Right lobe of liver (tissue), 6 donors: Measurements from ENCODE around the gene CLCC1. TPM values are rescaled to one million over a fixed set of nuclear protein-coding genes. Genes with fewer than 3 reads are reported as not detected.

Experiments
- ATAC-seq, 4 donors: fragments of 200-7000 bp; cut with Tn5 transposase; one replicate each; pipeline ENCODE4 v1.9.1; 2020; ENCODE audit warnings: mild to moderate bottlenecking in 4 of 4, moderate library complexity in 4 of 4
- DNase-seq, 3 donors: peaks; one replicate each; pipeline ENCODE4 v3.0.0-alpha.2; 2020
- H3K27ac ChIP-seq, 3 donors: fragments of 200-600 bp; one replicate each; pipeline ENCODE4 v1.8.0; 2022
- H3K27me3 ChIP-seq, 2 donors: fragments of 200-600 bp; one replicate each; pipeline ENCODE4 v1.8.0; 2022
- H3K36me3 ChIP-seq, 4 donors: fragments of 200-600 bp; sonication (generic) in 1 of 4; one replicate each; pipeline versions ENCODE4 v1.5.1 to v1.8.0; 2017 to 2022; ENCODE audit warnings: control low read depth in 1 of 4
- H3K4me1 ChIP-seq, 4 donors: fragments of 200-600 bp; sonication (generic) in 1 of 4; one replicate each; pipeline versions ENCODE4 v1.5.1 to v1.8.0; 2017 to 2022; ENCODE audit warnings: control low read depth in 1 of 4
- H3K4me3 ChIP-seq, 3 donors: fragments of 200-600 bp; one replicate each; pipeline ENCODE4 v1.8.0; 2022
- H3K9me3 ChIP-seq, 4 donors: fragments of 200-600 bp; sonication (generic) in 1 of 4; one replicate each; pipeline versions ENCODE4 v1.5.1 to v1.8.0; 2017 to 2022; ENCODE audit warnings: control low read depth in 1 of 4
- CTCF ChIP-seq, 4 donors: fragments of 200-600 bp in 3 of 4; fragments of 450-650 bp in 1 of 4; IDR thresholded peaks; one replicate each; pipeline versions ENCODE4 v1.5.1 to v1.8.0; 2016 to 2022; ENCODE audit warnings: antibody characterized with exemption in 4 of 4, mild to moderate bottlenecking in 2 of 4
- POLR2A ChIP-seq: fragments of 450-650 bp; IDR thresholded peaks from one replicate; pipeline ENCODE4 v1.6.1; 2017; ENCODE audit warnings: antibody characterized with exemption, mild to moderate bottlenecking
- WGBS: methylation state at CpG from one replicate; pipeline ENCODE4 v1.1.6; 2018; ENCODE audit warnings: low coverage, low lambda C conversion rate; ENCODE audit not compliant: insufficient coverage; ENCODE audit errors: missing lambda C conversion rate; 5-methylcytosine and 5-hydroxymethylcytosine counted together
- intact Hi-C, 2 donors: fragments of 100-400 bp; cut with DNase I; formaldehyde crosslinking; loops; one replicate each; pipeline versions ENCODE4 v1.11.2 to v1.14.1; 2022
- total RNA-seq, 6 experiments: library from RNA; depleted of rRNA in 2 of 6; stranded (reverse); fragments of >200 nt in 2 of 6; fragmentation: NEBNext Ultra II Directional in 3 of 6; extraction: Animal tissue kit (Norgen Biotek cat#: 25700) in 3 of 6; gene quantifications; one replicate each; pipeline versions ENCODE4 v1.1.0 to v1.2.4, GENCODE V29; 2016 to 2023
- donor health status: DM: no; HTN: yes; CAD: no.
- donor health status: DM: no; HTN: no; CAD: no.
- donor health status: DM: no; HTN: no; CAD: no.
- donor health status: DM: no; HTN: yes; CAD: no.
- donor health status: DM: no; HTN: yes; CAD: no.

Gene CLCC1
- total RNA-seq, 6 experiments from 2014 or later: 14.1 to 22.1 (median 19.5) TPM

GRCh38 chr1:108961198-108961597 lies 2.1 kb downstream of the CLCC1 start:
- peaks cover 0 to 26% (median 5%) of the 10 kb centered on the region in 4 donors for H3K4me1 ChIP-seq
- intact Hi-C loops: no loop called here

GRCh38 chr1:108960719-108961118 lies 2.6 kb downstream of the CLCC1 start:
- H3K27ac ChIP-seq: no peak overlapping the region
- WGBS: 100% methylated on average over 3 of the region's 5 CpGs
- ATAC-seq (no peak), DNase-seq (no peak)
- H3K36me3 ChIP-seq: no peaks in the 10 kb centered on the region
- H3K4me1 ChIP-seq: peaks cover 0 to 26% (median 5%) of the 10 kb centered on the region in 4 donors
- no peak overlapping the region for H3K4me3 ChIP-seq
- H3K27me3 ChIP-seq: no peaks in the 10 kb centered on the region
- intact Hi-C loops: no loop called here
- H3K9me3 ChIP-seq: no peaks in the 10 kb centered on the region
- no peak for TF ChIP-seq CTCF (IDR thresholded peaks at IDR 0.05)

More at GRCh38 chr1:108961198-108961597, 2.1 kb downstream of the CLCC1 start:
- Histone ChIP-seq H3K36me3 (no peaks in the 10 kb centered on the region), H3K9me3 (no peaks in the 10 kb centered on the region), H3K27me3 (no peaks in the 10 kb centered on the region), H3K4me3 (no peak overlapping the region), H3K27ac (no peak overlapping the region)
- TF ChIP-seq CTCF (IDR thresholded peaks at IDR 0.05) (no peak), POLR2A (no peak)
- DNase-seq (no peak), ATAC-seq (no peak)
- 86% methylated on average over 8 of the region's 9 CpGs for whole genome bisulfite sequencing

- H3K27me3 ChIP-seq: no peaks in the 10 kb centered on the region
- peak overlapping the region in 1 of 3 donors; percentile 30 for H3K27ac ChIP-seq
- no peaks in the 10 kb centered on the region for H3K36me3 ChIP-seq
- TF ChIP-seq CTCF (IDR thresholded peaks at IDR 0.05) (no peak), POLR2A (no peak)
- intact Hi-C loops: no loop called here
- H3K4me1 ChIP-seq: peaks cover 0 to 22% (median 5%) of the 10 kb centered on the region in 4 donors
- peak; percentile 60 to 77 (median 62) for ATAC-seq
- no peak for DNase-seq
- H3K4me3 ChIP-seq: no peak overlapping the region
- no peaks in the 10 kb centered on the region for H3K9me3 ChIP-seq
- WGBS: 34% methylated on average over 5 of the region's 5 CpGs
These were observed 5.4 kb downstream of the CLCC1 start for GRCh38 chr1:108957888-108958287.

- TF ChIP-seq CTCF (IDR thresholded peaks at IDR 0.05) (no peak), POLR2A (no peak)
- Histone ChIP-seq H3K27me3 (no peaks in the 10 kb centered on the region), H3K4me1 (peaks cover 0 to 12% (median under 1%) of the 10 kb centered on the region in 4 donors), H3K27ac (no peak overlapping the region), H3K9me3 (no peaks in the 10 kb centered on the region), H3K4me3 (no peak overlapping the region), H3K36me3 (no peaks in the 10 kb centered on the region)
- WGBS: 70% methylated on average over 3 of the region's 3 CpGs
- intact Hi-C loops: no loop called here
- DNase-seq: no peak
- ATAC-seq: no peak
These were observed 7.4 kb downstream of the CLCC1 start for GRCh38 chr1:108955881-108956280.

GRCh38 chr1:108955111-108955510 lies 8.2 kb downstream of the CLCC1 start:
- Histone ChIP-seq H3K27ac (no peak overlapping the region), H3K27me3 (no peaks in the 10 kb centered on the region), H3K36me3 (no peaks in the 10 kb centered on the region), H3K4me3 (no peak overlapping the region), H3K9me3 (no peaks in the 10 kb centered on the region), H3K4me1 (peaks cover 0 to 12% (median 0%) of the 10 kb centered on the region in 4 donors)
- 86% methylated on average over 3 of the region's 3 CpGs for WGBS
- intact Hi-C loops: no loop called here
- no peak for DNase-seq
- no peak for ATAC-seq
- TF ChIP-seq CTCF (IDR thresholded peaks at IDR 0.05) (no peak), POLR2A (no peak)
